Activated naive CD4-positive, alpha-beta T cell treated with anti-CD3 and anti-CD28 coated beads for 36 hours (primary cell): ENCODE results near the gene UMAD1. TPM values are rescaled to one million over a fixed set of nuclear protein-coding genes. Genes with fewer than 3 reads are reported as not detected.

ENCODE experiments used
- CTCF ChIA-PET: fragments of 350-600 bp; sonication (Branson Sonifier 250); formaldehyde crosslinking; loops from one replicate; lab custom pipeline; 2021; ENCODE audit warnings: antibody characterized with exemption; lab: Charles Lee
- DNase-seq: peaks from one replicate; pipeline ENCODE4 v3.0.0-alpha.2; 2020
- H3K27ac Mint-ChIP-seq: one replicate; pipeline ENCODE4 v1.8.0; 2021; ENCODE audit warnings: mild to moderate bottlenecking, mixed read lengths
- H3K27me3 Mint-ChIP-seq: one replicate; pipeline ENCODE4 v1.8.0; 2021; ENCODE audit warnings: low read depth, mixed read lengths
- H3K36me3 Mint-ChIP-seq: one replicate; pipeline ENCODE4 v1.8.0; 2021; ENCODE audit warnings: low read depth, mixed read lengths
- H3K4me1 Mint-ChIP-seq: one replicate; pipeline ENCODE4 v1.8.0; 2021; ENCODE audit warnings: low read depth, mixed read lengths
- H3K4me3 Mint-ChIP-seq: one replicate; pipeline ENCODE4 v1.8.0; 2021; ENCODE audit warnings: mild to moderate bottlenecking, moderate library complexity, mixed read lengths
- H3K9me3 Mint-ChIP-seq: one replicate; pipeline ENCODE4 v1.8.0; 2021; ENCODE audit warnings: mixed read lengths
- intact Hi-C: fragments of 100-400 bp; cut with micrococcal nuclease; formaldehyde crosslinking; loops from one replicate; pipeline ENCODE4 v1.15.1; 2023
- total RNA-seq, 2 experiments: library from RNA; stranded (reverse); gene quantifications; one replicate each; pipeline ENCODE4 v1.2.3, GENCODE V29; 2021

The UMAD1 gene
- total RNA-seq, 2 experiments from 2014 or later: 13.8 to 14.3 TPM

GRCh38 chr7:7628476-7628875 is 12.1 kb upstream of the UMAD1 start:
- no peak for DNase-seq
- Mint-ChIP-seq H3K36me3 (peaks cover 2% of the 10 kb centered on the region), H3K27ac (no peak overlapping the region), H3K4me3 (no peak overlapping the region), H3K4me1 (no peaks in the 10 kb centered on the region), H3K27me3 (no peaks in the 10 kb centered on the region), H3K9me3 (peaks cover 11% of the 10 kb centered on the region)
- intact Hi-C loops: no loop called here
- CTCF ChIA-PET: interaction anchor here (0.6 kb wide), 1 partner anchor 849 kb away, joined by 3 read pairs; no protein-coding TSS in a partner anchor

DNA sequence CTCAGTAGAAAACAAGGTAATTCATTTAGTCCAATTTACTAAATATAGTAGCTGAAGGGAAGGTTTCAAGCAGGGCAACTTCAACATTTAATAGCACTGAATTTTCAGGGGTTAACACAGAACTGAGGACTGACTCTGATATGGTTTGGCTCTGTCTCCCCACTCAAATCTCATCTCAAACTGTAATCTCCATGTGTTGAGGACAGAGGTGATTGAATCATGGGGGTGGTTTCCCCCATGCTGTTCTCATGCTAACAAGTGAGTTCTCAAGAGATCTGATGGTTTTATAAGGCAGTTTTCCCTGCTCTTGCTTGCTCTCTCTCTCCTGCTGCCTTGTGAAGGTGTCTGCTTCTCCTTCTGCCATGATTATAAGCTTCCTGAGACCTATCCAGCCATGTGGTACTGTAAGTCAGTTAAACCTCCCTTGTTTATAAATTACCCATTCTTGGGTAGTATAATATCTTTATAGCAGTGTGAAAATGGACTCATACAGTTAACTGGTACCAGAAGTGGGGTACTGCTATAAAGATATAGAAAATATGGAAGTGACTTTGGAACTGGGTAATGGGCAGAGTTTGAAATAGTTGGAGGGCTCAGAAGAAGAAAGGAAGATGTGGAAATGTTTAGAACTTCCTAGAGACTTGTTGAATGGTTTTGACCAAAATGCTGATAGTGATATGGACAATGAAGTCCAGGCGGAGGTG is 9.8 kb upstream of the UMAD1 start:
- CTCF ChIA-PET: no interaction called here
- Mint-ChIP-seq H3K36me3 (peaks cover 9% of the 10 kb centered on the region), H3K27ac (no peak overlapping the region), H3K9me3 (peaks cover 9% of the 10 kb centered on the region), H3K27me3 (no peaks in the 10 kb centered on the region), H3K4me3 (no peak overlapping the region), H3K4me1 (no peaks in the 10 kb centered on the region)
- DNase-seq: no peak
- intact Hi-C loops: no loop called here

DNA sequence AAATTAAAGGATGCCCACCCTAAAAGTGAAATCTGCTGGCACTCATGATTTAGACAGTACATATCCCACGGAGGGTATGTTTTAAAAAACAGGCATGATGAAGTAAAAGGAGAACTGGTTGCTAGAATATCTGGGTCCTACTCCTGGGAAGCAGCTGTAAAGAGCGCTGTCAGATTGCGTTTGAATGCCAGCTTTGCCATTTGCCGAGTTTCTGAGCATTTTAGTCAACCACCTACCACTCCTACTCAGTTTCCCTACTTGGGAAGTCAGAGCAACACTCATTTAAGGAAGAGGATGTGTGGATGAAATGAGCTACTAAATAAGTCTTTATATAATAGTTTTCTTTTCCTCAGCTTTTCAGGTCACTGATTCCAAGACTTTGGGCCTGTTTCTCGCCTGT is 1.1 kb upstream of the UMAD1 start:
- CTCF ChIA-PET: no interaction called here
- peaks cover 41% of the 10 kb centered on the region for H3K36me3 Mint-ChIP-seq
- intact Hi-C loops: no loop called here
- no peaks in the 10 kb centered on the region for H3K27me3 Mint-ChIP-seq
- peak overlapping the region; percentile 98 for H3K27ac Mint-ChIP-seq
- peak; percentile 15 for DNase-seq
- H3K4me1 Mint-ChIP-seq: peaks cover 41% of the 10 kb centered on the region
- H3K9me3 Mint-ChIP-seq: no peaks in the 10 kb centered on the region
- peak overlapping the region; percentile 92 for H3K4me3 Mint-ChIP-seq

GRCh38 chr7:7639847-7640220 is 718 bp upstream of the UMAD1 start:
- Mint-ChIP-seq H3K4me3 (peak overlapping the region; percentile 92), H3K9me3 (no peaks in the 10 kb centered on the region), H3K36me3 (peaks cover 44% of the 10 kb centered on the region), H3K27ac (peak overlapping the region; percentile 98), H3K27me3 (no peaks in the 10 kb centered on the region), H3K4me1 (peaks cover 41% of the 10 kb centered on the region)
- DNase-seq: peak; percentile 70
- intact Hi-C loops: loop anchor here (1.0 to 10.0 kb wide), 11 partner anchors 31 to 1865 kb away; partner anchors contain the start of genes C1GALT1, GLCCI1 and MIOS
- CTCF ChIA-PET: no interaction called here

DNA sequence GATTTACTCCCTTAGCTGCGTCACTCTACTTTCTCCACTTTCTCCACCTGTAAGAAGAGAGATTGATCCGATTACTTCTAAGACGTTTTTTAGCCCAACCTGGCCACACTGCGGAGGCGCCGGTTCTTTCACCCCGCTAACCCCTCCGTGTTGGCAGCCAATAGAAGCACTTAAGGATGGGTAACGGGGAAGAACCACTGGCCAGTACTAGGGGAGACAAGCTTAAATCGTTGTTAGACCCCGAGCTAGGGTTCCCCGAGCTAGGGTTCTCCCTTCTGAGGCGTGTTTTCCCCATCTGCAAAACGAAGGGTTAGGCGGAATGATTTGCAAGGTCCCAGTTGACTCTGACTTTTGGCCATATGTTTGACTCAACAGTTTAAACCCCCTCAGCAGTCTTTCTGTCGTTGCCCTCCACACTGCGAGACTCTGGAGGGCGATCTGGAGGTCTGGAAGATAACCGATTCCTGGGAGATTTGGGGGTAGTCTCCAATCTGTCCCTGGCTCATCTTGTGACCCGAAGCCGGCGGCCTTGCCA is 644 bp downstream of the UMAD1 start:
- H3K4me3 Mint-ChIP-seq: peak overlapping the region; percentile 92
- no peaks in the 10 kb centered on the region for H3K27me3 Mint-ChIP-seq
- peaks cover 1% of the 10 kb centered on the region for H3K9me3 Mint-ChIP-seq
- peaks cover 47% of the 10 kb centered on the region for H3K4me1 Mint-ChIP-seq
- peaks cover 44% of the 10 kb centered on the region for H3K36me3 Mint-ChIP-seq
- H3K27ac Mint-ChIP-seq: peak overlapping the region; percentile 98
- intact Hi-C loops: loop anchor here (1.0 to 10.0 kb wide), 2 partner anchors 12 to 1866 kb away; no protein-coding TSS in a partner anchor
- CTCF ChIA-PET: interaction anchor here (1.0 to 1.7 kb wide), 4 partner anchors 11 to 549 kb away, joined by 3 to 4 read pairs (median 4); no protein-coding TSS in a partner anchor
- no peak for DNase-seq

- Mint-ChIP-seq H3K27me3 (no peaks in the 10 kb centered on the region), H3K9me3 (peaks cover 1% of the 10 kb centered on the region), H3K27ac (peak overlapping the region; percentile 98), H3K4me1 (peaks cover 53% of the 10 kb centered on the region), H3K36me3 (peaks cover 45% of the 10 kb centered on the region), H3K4me3 (peak overlapping the region; percentile 92)
- intact Hi-C loops: loop anchor here (10.0 kb wide), 1 partner anchor 1867 kb away; no protein-coding TSS in a partner anchor
- CTCF ChIA-PET: interaction anchor here (0.6 to 1.7 kb wide), 4 partner anchors 10 to 1114 kb away, joined by 3 to 5 read pairs (median 4); no protein-coding TSS in a partner anchor
- no peak for DNase-seq
These were observed 1.5 kb downstream of the UMAD1 start for GRCh38 chr7:7642081-7642480.

GRCh38 chr7:7647495-7648036 is 7.0 kb downstream of the UMAD1 start:
- CTCF ChIA-PET: interaction anchor here (0.8 to 1.1 kb wide), 2 partner anchors 33 to 387 kb away, joined by 3 read pairs; no protein-coding TSS in a partner anchor
- Mint-ChIP-seq H3K36me3 (peaks cover 32% of the 10 kb centered on the region), H3K27me3 (no peaks in the 10 kb centered on the region), H3K27ac (no peak overlapping the region), H3K9me3 (peaks cover 1% of the 10 kb centered on the region), H3K4me3 (no peak overlapping the region), H3K4me1 (peaks cover 56% of the 10 kb centered on the region)
- no peak for DNase-seq
- intact Hi-C loops: loop anchor here (10.0 kb wide), 1 partner anchor 1873 kb away; no protein-coding TSS in a partner anchor

GRCh38 chr7:7650682-7651206 is 10.2 kb downstream of the UMAD1 start:
- peaks cover under 1% of the 10 kb centered on the region for H3K9me3 Mint-ChIP-seq
- no peak overlapping the region for H3K4me3 Mint-ChIP-seq
- peaks cover 11% of the 10 kb centered on the region for H3K36me3 Mint-ChIP-seq
- intact Hi-C loops: no loop called here
- no peak overlapping the region for H3K27ac Mint-ChIP-seq
- DNase-seq: no peak
- H3K4me1 Mint-ChIP-seq: peaks cover 56% of the 10 kb centered on the region
- no peaks in the 10 kb centered on the region for H3K27me3 Mint-ChIP-seq
- CTCF ChIA-PET: interaction anchor here (0.7 kb wide), 1 partner anchor 234 kb away, joined by 3 read pairs; no protein-coding TSS in a partner anchor

DNA sequence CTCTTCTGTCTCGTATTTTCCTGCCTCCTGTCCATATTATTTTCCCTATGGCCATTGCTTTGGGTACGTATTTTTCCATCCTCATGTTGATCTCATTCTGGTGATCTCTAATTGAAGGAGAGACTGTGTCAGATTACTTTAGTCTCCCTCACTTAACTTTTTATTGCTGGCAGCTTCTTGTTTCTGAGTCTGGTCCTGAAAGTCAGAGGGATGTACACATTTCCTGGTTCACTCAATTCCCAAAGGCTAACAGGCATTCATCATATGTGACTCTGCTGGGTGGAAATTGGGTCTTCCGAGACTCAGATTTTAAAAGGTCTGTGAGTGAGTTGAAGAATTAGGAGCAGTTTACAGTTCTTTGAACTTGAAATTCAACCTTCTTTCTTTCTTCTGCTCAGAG is 10.9 kb downstream of the UMAD1 start:
- Mint-ChIP-seq H3K4me1 (peaks cover 50% of the 10 kb centered on the region), H3K4me3 (no peak overlapping the region), H3K27ac (no peak overlapping the region), H3K9me3 (peaks cover 4% of the 10 kb centered on the region), H3K27me3 (no peaks in the 10 kb centered on the region), H3K36me3 (peaks cover 11% of the 10 kb centered on the region)
- DNase-seq: no peak
- intact Hi-C loops: no loop called here
- CTCF ChIA-PET: interaction anchor here (0.7 to 1.1 kb wide), 3 partner anchors 8 to 235 kb away, joined by 3 to 4 read pairs (median 3); no protein-coding TSS in a partner anchor

DNA sequence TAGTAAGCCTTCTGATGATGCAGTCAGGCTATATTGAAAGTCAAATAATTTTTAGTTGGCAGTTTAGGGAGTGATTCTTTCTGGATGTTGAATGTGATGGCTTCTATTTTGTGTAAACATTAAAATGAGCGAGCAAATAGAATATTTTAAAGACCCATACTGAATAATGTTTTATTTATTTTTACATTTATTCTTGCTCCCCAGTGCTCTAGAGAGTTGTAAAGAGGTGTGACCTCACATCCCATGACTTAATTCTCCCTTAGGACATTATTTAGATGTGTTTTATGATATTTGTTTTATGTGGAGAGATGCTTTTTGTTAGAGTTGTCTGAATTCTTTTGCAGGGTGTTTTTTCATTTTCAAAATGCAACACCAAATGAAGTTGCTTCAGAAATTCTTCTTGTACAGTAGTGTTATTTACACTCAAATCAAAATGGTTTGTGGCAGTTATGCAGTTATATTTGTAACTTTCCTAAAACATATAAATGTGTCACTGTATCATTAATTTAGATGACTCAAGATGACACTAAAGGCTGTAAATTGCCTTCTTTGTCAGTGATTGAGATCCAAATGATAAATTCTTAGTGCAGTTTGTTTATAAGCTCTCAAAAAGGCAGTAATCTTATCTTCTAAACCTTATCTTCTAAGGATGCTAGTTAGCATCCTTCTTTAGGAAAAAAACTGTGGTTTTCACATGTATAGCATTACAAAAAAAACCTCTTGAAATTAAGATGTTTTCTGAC is 12.4 kb downstream of the UMAD1 start:
- no peaks in the 10 kb centered on the region for H3K27me3 Mint-ChIP-seq
- H3K4me3 Mint-ChIP-seq: no peak overlapping the region
- DNase-seq: no peak
- H3K36me3 Mint-ChIP-seq: peaks cover 16% of the 10 kb centered on the region
- CTCF ChIA-PET: interaction anchor here (1.5 kb wide), 1 partner anchor 382 kb away, joined by 3 read pairs; no protein-coding TSS in a partner anchor
- H3K27ac Mint-ChIP-seq: no peak overlapping the region
- peaks cover 12% of the 10 kb centered on the region for H3K9me3 Mint-ChIP-seq
- intact Hi-C loops: loop anchor here (1.0 to 2.0 kb wide), 2 partner anchors 12 to 18 kb away; no protein-coding TSS in a partner anchor
- H3K4me1 Mint-ChIP-seq: peaks cover 40% of the 10 kb centered on the region

- Mint-ChIP-seq H3K4me3 (no peak overlapping the region), H3K4me1 (peaks cover 37% of the 10 kb centered on the region), H3K9me3 (peaks cover 19% of the 10 kb centered on the region), H3K27me3 (no peaks in the 10 kb centered on the region), H3K36me3 (peaks cover 21% of the 10 kb centered on the region), H3K27ac (no peak overlapping the region)
- intact Hi-C loops: loop anchor here (1.0 to 2.0 kb wide), 2 partner anchors 12 to 17 kb away; no protein-coding TSS in a partner anchor
- peak; percentile 49 for DNase-seq
- CTCF ChIA-PET: interaction anchor here (0.8 kb wide), 1 partner anchor 9 kb away, joined by 3 read pairs; no protein-coding TSS in a partner anchor
These were observed 13.1 kb downstream of the UMAD1 start for GRCh38 chr7:7653593-7654187.
